LHCN-M2 (cell line): ENCODE measurements around the gene TMEM235. TPM values are rescaled to one million over a fixed set of nuclear protein-coding genes. Genes with fewer than 3 reads are reported as not detected.
A peak's percentile ranks its signal among the peaks of the same experiment; 100 is the strongest.

Experiments
- DNase-seq: peaks from one replicate; pipeline ENCODE4 v3.0.0-alpha.2; 2012; ENCODE audit warnings: low read depth
- polyA plus RNA-seq: library from polyadenylated mRNA; unstranded; fragments of >200 nt; gene quantifications from one replicate; pipeline ENCODE4 v1.2.1, GENCODE V29; 2012; ENCODE audit warnings: missing spikeins
- total RNA-seq: library from RNA; depleted of rRNA; stranded (reverse); fragments of >200 nt; gene quantifications from 2 replicates; pipeline ENCODE4 v1.2.3, GENCODE V29; 2014; rRNA removed

Gene TMEM235
- total RNA-seq = not detected in 2 replicates
- not detected for polyA plus RNA-seq

DNA sequence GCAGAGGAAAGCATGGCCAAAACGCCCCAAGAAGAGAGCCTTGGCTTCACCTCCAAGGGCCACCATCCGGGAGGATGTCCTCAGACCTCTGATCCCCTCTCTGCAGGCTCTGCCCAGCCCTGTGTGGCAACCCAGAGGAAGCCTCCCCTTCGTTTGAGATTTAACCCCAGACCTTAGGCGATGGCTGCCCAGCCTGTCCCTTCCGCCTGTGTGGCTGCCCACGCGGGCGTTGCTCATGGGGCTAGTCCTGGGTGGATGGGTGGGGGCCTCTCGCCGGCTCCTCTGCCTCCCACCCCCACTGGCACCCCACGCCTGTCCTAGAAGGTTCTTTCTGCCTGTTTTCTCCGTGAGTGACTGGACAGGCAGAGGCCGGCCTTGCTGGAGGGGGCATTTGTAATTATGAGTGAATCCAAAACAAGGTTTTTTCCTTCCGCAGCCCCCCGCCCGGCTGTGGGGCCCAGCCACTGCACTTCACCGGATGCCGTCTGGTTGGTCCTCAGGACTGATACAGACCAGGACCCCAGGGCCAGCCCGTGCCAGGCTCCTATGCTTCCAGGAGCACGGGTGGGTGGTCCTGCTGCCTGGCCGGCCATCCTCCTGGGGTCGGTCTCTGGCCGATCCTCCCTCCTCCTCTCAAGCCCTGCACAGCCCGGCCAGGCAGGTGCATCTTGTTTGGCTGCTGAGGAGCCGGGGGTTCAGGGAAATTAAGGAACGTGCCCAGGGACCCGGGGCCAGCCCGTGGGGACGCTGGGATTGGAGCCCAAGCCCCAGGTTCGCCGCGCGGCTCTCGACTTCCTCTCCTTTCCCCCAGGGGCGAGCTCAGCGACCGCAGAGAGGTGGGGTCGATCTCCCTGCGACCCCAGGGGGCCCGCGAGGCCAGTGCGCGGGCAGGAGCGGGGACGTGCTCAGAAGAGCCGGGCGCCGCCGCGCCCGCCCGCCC, at the start of gene TMEM235:
Gene TMEM235, plus strand, starts transcription at position 636 of the 940 bp plus-strand sequence. CDS start 393 bp downstream, outside the sequence.
- DNase-seq = no peak

DNA sequence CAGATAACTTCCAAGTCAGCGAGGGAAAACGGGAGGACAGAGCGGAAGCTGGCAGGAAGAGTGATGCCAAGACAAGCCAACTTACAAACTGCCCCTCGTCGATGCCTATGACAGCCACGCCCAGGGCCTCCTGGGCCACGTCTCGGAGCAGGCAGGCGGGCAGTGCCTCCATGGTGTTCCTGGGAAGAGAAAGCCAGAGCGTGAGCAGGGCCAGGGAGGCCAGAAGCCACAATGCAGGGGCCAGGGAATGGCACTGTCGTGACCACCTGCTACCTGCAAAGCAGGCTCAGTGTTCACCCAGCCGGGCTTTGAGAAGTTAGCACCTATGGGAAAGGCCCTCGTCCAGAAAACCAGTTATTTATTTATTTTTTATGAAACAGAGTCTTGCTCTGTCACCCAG, 48.9 kb upstream of the TMEM235 start:
- DNase-seq = no peak

- DNase-seq = no peak
Measured at GRCh38 chr17:78183916-78184315, 47.5 kb upstream of the TMEM235 start.

DNA sequence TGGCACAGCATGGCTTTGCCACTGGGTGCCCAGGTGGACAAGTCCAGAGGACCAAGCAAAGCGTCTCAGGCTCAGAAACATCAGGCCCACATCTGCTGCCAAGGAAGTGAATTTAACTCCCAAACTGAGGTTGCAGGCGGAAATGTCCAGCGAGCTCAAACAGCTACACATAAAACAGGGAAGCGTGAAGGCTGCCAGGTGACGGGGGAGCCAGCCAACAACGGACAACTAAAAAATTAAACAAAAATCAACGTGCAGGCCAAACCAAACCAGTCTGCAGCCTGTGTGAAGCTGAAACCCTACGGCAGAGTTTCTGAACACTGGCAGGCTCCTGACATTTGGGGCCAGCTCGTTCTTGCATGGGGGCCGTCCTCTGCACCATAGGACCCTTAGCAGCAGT, 47.1 kb upstream of the TMEM235 start:
- DNase-seq = no peak

- DNase-seq = no peak
Measured at GRCh38 chr17:78184868-78185267, 46.6 kb upstream of the TMEM235 start.

- DNase-seq = peak; percentile 74
Measured at GRCh38 chr17:78185981-78186691, 45.3 kb upstream of the TMEM235 start.

GRCh38 chr17:78186692-78187595, 44.5 kb upstream of the TMEM235 start, which contains the start of the genes AFMID and TK1:
Gene AFMID, plus strand, starts transcription at chr17:78187362. Its CDS starts 9 bp downstream, at chr17:78187371.
Gene TK1, minus strand, starts transcription at chr17:78187052. Its CDS starts 58 bp downstream, at chr17:78186994.
- peak; percentile 95 for DNase-seq

DNA sequence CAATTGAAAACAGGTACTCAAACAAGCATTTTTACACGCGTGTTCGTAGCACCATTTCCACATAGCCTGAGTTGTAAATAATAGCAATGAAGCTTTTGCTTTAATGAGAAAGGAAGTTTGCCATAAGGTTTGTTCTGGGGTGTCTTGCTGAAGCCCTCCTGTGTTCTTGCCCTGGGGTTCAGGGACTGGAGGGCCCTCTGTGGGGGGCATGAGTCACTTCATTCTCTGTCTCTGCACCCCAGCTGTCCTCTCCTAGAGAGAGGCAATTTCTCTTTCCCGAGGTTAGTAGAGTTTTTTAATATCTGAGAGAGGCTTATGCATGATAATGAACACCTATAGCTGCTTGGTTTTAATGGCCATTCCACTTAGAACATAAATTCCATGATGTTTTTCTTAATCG, 34.7 kb upstream of the TMEM235 start:
- peak; percentile 22 for DNase-seq

DNA sequence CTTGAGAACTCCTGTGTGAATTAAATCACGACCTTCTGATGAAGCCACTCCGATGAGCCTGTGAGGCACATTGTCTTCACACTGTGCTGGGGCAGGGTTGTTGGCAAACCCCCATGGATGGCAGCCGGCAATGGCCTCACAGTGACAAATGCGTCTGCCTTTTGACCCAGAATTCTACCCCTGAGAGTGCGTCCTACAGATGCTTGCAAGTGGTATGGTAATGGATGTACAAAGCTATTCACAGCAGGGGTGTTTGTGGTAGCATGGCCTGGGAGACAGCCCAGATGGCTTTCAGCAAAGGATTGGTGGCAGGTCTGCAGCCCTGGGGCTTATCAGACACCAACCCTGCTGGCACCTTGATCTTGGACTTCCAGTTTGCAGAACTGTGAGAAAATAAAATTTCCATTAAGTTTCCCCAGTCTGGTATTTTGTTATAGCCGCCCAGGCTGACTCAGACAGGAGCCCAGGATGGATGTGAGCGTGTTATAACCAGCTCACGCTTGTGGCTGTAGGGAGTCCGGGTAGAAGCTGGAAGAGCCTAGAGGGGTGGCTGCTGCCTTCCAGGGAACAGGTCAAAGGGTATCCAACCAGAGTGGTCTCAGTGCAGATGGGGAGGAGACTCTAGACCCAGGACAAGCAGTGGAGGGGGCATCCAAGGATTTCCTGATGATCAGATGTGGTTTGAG, 34.1 kb upstream of the TMEM235 start:
- DNase-seq = no peak

DNA sequence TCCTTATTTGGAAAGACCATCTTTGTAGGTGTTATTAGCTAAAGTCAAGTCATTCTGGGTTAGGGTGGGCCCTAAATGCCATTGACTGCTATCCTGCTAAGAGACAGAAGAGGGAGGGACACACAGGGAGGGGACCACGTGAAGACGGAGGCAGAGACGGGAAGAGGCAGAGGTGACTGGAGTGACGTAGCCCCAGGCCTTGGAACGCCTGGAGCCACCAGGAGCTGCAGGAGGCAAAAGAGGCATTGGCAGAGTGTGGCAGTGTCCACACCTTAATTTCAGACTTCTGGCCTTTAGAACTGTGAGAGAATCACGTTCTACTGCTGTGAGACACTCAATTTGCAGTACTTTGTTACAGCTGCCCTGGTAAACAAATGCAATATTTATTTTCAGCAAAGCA, 31.0 kb upstream of the TMEM235 start:
- DNase-seq = no peak

DNA sequence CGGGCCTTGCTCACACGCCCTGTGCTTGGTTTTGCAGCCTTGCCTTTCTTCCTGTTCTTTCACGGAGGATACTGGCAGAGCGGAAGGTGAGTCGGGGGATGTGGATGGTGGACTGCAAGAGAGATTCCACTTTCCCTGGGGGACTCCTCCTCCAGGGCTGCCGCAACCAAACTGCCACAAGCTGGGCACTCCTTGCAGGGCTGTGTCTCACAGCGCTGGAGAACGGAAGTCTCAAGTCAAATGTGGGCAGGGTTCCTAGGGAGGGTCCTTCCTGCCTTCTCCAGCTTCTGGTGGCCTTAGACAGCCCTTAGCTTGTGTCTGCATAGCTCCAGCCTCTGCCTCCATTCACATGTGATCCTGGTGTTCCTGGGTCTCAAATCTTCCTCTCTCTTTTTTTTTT, 28.8 kb upstream of the TMEM235 start:
- DNase-seq = no peak

DNA sequence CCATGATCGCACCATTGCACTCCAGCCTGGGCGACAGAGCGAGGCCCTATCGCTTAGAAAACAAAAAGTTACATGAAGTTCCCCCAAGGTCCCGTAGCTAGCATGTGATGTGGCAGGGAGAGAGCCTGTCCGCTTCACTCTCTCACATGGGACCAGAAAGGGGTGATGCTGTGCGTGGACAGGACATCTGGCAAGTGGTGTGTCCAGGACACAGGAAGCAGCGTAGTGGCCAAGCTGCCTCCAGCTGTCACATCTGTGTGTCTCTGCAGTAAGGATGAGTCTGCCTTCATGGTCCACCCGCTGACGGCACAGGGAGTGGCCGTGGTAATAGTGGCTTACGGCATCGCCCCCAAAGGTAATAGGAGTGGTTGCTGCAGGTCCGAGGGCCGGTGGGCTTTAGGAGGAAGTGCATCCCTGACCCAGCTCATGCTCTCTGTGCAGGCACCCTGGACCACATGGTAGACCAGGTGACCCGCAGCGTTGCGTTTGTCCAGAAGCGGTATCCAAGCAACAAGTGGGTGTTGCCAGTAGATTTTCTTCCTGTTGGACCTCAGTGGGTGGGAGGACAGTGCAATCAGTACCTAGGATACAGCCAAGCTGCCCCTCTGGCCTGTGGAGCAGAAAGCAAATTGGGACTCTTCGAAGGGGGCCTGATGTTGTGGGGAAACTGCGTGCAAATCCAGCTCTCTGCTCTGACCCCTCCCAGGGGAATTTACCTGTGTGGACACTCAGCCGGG, 26.9 kb upstream of the TMEM235 start:
- DNase-seq = no peak

GRCh38 chr17:78205124-78205775, 26.2 kb upstream of the TMEM235 start:
- no peak for DNase-seq

- no peak for DNase-seq
Measured at GRCh38 chr17:78206298-78206697, 25.1 kb upstream of the TMEM235 start.

DNA sequence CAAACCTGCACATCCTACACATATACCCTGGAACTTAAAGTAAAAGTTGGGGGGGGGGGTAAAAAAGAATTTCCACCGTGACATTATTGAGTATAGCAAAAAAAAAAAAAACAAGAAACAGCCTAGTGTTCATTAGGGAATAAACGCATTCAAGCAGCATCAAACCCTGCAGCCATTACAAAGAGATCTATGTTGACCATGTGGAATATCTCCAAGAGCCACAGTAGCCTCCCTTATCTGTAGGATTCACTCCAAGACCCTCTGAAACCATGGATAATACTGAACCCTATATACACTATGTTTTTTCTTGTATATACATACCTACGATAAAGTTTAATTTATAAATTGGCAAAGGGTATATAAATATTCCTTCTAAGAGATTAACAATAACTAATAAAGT, 22.9 kb upstream of the TMEM235 start:
- DNase-seq = no peak

GRCh38 chr17:78210111-78210510, 21.3 kb upstream of the TMEM235 start:
- no peak for DNase-seq

DNA sequence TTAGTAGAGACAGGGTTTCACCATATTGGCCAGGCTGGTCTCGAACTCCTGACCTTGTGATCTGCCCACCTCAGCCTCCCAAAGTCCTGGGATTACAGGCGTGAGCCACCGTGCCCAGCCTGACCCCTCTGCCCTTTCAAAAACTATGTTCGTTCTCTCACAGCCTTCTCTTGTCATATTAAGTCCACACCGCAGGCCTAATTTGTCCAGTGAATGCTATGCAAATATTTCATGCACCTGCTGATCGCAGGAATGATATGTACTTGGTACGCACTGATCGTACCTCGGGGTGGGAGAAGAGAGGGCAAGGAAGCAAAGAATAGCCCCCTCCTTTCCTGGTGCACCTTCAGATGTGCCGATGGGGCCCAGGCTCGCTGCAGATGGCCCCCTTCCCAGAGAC, 20.4 kb upstream of the TMEM235 start:
- no peak for DNase-seq

GRCh38 chr17:78214016-78214705, 17.3 kb upstream of the TMEM235 start, which contains the start of gene BIRC5:
Gene BIRC5, plus strand, starts transcription at chr17:78214253. Its CDS starts 64 bp downstream, at chr17:78214317.
- peak; percentile 83 for DNase-seq

- DNase-seq = no peak
Measured at GRCh38 chr17:78214706-78215061, 16.7 kb upstream of the TMEM235 start.
